ENCODE measurements around the gene SND1.

SND1 gene

DNA sequence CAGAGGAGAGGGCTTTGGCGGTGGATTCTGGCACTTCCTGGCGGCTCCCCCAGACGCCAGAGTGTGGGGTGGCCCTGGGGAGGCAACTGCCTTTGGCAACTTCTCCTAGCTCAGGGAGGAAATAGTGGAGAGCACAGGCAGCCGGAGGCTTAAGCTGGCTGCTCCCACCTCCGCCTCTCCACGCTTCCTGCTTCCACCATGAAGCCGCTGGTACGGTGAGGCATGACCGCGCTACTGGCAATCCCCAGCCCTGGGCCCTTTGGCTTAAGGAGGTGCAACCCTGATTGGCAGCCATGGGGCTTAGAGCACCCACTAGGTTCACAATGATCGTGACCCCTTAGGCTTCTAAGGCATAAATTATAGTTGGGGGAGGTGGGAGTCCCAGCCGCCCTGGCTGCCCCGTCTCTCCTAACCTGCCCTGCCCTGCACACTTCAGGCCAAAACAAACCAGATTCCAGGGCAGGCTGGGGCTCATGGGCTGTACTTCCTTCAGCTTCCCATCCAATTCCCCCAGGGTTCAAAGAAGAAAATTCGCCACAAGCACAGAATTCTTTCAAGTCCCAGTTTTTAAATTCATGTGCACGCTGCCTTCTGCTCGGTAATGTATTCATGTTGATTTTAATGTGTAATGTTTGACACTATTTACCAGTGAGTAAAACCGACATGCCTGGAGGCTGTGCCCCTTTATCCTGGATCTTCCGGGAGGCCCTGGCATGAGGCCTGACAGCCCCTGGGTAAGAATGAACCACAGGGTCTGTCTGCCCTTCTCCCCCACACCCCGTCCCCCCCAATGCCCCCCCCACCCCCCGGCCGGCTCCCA lies 469.9 kb downstream of the SND1 start:
- H2AFZ ChIP-seq (ENCODE audit: low read length): no peak overlapping the region
- H3K4me1 ChIP-seq (ENCODE audit: insufficient read depth, low read length, severe bottlenecking): peaks cover 19% of the 10 kb centered on the region
- no peak overlapping the region for H3K4me3 ChIP-seq (ENCODE audit: low read depth, low read length, poor library complexity, severe bottlenecking)
- H3K9me2 ChIP-seq (ENCODE audit: low read depth, low read length): no peaks in the 10 kb centered on the region
- H3K79me2 ChIP-seq (ENCODE audit: insufficient read depth, low read length): no peaks in the 10 kb centered on the region
- H3K4me2 ChIP-seq (ENCODE audit: low read length): no peak overlapping the region; the same call in 1 of the 2 replicates
- H3K27me3 ChIP-seq (ENCODE audit: insufficient read depth, low read length): no peaks in the 10 kb centered on the region
- no peak overlapping the region for H3K9ac ChIP-seq (ENCODE audit: low read length)
- TF ChIP-seq, protein P1, sequence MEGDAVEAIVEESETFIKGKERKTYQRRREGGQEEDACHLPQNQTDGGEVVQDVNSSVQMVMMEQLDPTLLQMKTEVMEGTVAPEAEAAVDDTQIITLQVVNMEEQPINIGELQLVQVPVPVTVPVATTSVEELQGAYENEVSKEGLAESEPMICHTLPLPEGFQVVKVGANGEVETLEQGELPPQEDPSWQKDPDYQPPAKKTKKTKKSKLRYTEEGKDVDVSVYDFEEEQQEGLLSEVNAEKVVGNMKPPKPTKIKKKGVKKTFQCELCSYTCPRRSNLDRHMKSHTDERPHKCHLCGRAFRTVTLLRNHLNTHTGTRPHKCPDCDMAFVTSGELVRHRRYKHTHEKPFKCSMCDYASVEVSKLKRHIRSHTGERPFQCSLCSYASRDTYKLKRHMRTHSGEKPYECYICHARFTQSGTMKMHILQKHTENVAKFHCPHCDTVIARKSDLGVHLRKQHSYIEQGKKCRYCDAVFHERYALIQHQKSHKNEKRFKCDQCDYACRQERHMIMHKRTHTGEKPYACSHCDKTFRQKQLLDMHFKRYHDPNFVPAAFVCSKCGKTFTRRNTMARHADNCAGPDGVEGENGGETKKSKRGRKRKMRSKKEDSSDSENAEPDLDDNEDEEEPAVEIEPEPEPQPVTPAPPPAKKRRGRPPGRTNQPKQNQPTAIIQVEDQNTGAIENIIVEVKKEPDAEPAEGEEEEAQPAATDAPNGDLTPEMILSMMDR (IDR thresholded peaks at IDR 0.05; ENCODE audit: low read length): no peak
- no peak for TF ChIP-seq EZH2 (IDR thresholded peaks at IDR 0.05; ENCODE audit: borderline replicate concordance, low read length)
- no peaks in the 10 kb centered on the region for H4K20me1 ChIP-seq (ENCODE audit: insufficient read depth, low read length)
- no peak overlapping the region for H3K27ac ChIP-seq (ENCODE audit: low read depth, low read length, poor library complexity, severe bottlenecking)
- no peaks in the 10 kb centered on the region for H3K36me3 ChIP-seq (ENCODE audit: insufficient read depth, low read length)
- no peaks in the 10 kb centered on the region for H3K9me3 ChIP-seq (ENCODE audit: low read length)
- H3F3A ChIP-seq (ENCODE audit: insufficient read depth, low read length): no peaks in the 10 kb centered on the region

DNA sequence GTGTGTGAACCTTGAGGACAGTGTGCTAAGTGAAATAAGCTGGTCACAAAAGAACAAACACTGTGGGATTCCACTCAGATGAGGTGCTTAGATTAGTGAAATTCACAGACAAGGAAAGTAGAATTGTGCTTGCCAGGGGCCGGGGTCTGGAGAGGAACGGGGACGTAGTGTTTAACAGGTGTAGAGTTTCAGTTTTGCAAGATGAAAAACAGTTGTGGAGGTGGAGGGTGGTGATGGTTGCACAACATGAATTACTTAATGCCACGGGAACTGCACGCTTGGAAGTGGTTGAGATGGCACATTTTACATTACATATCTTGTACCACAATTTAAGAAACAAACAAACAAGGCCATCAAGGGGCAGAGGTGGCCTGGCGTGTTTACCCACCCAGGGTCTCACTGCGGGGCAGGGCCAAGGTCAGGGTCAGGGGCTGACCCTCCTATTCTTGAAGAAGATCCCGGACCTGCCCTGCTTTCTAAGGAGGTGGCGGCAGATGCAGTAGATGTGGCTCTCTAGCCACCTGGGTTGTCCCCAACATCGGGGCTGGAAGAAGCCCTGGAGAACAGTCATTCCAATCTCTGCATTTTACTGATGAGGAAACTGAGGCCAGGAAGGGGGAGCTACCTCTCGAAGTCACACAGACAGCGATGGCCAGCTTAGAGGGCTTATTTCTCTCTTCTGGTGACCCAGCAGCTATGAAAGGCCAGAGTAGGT lies 470.7 kb downstream of the SND1 start:
- H2AFZ ChIP-seq (ENCODE audit: low read length): no peak overlapping the region
- peaks cover 13% of the 10 kb centered on the region for H3K4me1 ChIP-seq (ENCODE audit: insufficient read depth, low read length, severe bottlenecking)
- H3K27me3 ChIP-seq (ENCODE audit: insufficient read depth, low read length): no peaks in the 10 kb centered on the region

GRCh38 chr7:128123291-128124037 lies 471.5 kb downstream of the SND1 start:
- Histone ChIP-seq H3K9ac (ENCODE audit: low read length) (no peak overlapping the region), H3K9me3 (ENCODE audit: low read length) (no peaks in the 10 kb centered on the region)

More for the DNA sequence above, 470.7 kb downstream of the SND1 start:
- Histone ChIP-seq H3K9me2 (ENCODE audit: low read depth, low read length) (no peaks in the 10 kb centered on the region), H3K36me3 (ENCODE audit: insufficient read depth, low read length) (no peaks in the 10 kb centered on the region), H3K79me2 (ENCODE audit: insufficient read depth, low read length) (no peaks in the 10 kb centered on the region), H3K4me2 (ENCODE audit: low read length) (no peak overlapping the region), H3F3A (ENCODE audit: insufficient read depth, low read length) (no peaks in the 10 kb centered on the region), H3K9ac (ENCODE audit: low read length) (no peak overlapping the region), H3K9me3 (ENCODE audit: low read length) (no peaks in the 10 kb centered on the region), H3K4me3 (ENCODE audit: low read depth, low read length, poor library complexity, severe bottlenecking) (no peak overlapping the region), H4K20me1 (ENCODE audit: insufficient read depth, low read length) (no peaks in the 10 kb centered on the region), H3K27ac (ENCODE audit: low read depth, low read length, poor library complexity, severe bottlenecking) (no peak overlapping the region)
- no peak for TF ChIP-seq EZH2 (IDR thresholded peaks at IDR 0.05; ENCODE audit: borderline replicate concordance, low read length)
- TF ChIP-seq, protein P1 (IDR thresholded peaks at IDR 0.05; ENCODE audit: low read length): no peak

More at GRCh38 chr7:128123291-128124037, 471.5 kb downstream of the SND1 start:
- H3K27me3 ChIP-seq (ENCODE audit: insufficient read depth, low read length): no peaks in the 10 kb centered on the region
- H3F3A ChIP-seq (ENCODE audit: insufficient read depth, low read length): no peaks in the 10 kb centered on the region
- no peaks in the 10 kb centered on the region for H4K20me1 ChIP-seq (ENCODE audit: insufficient read depth, low read length)
- H3K4me3 ChIP-seq (ENCODE audit: low read depth, low read length, poor library complexity, severe bottlenecking): no peak overlapping the region
- no peaks in the 10 kb centered on the region for H3K36me3 ChIP-seq (ENCODE audit: insufficient read depth, low read length)
- no peak overlapping the region for H3K4me2 ChIP-seq (ENCODE audit: low read length)
- H3K79me2 ChIP-seq (ENCODE audit: insufficient read depth, low read length): no peaks in the 10 kb centered on the region
- peaks cover 7% of the 10 kb centered on the region for H3K4me1 ChIP-seq (ENCODE audit: insufficient read depth, low read length, severe bottlenecking)
- H3K27ac ChIP-seq (ENCODE audit: low read depth, low read length, poor library complexity, severe bottlenecking): no peak overlapping the region
- no peak overlapping the region for H2AFZ ChIP-seq (ENCODE audit: low read length)
- no peak for TF ChIP-seq EZH2 (IDR thresholded peaks at IDR 0.05; ENCODE audit: borderline replicate concordance, low read length)
- TF ChIP-seq, protein P1 (IDR thresholded peaks at IDR 0.05; ENCODE audit: low read length): no peak
- H3K9me2 ChIP-seq (ENCODE audit: low read depth, low read length): no peaks in the 10 kb centered on the region

Data from OCI-LY1 (cell line).